Tibial nerve (tissue), 3 donors: ENCODE data around the gene LARP1.

Experiments used
- CTCF ChIP-seq, 5 experiments: fragments of 200-600 bp in 3 of 5; fragments of 450-650 bp in 2 of 5; sonication (generic) in 3 of 5; IDR thresholded peaks; one replicate each; pipeline ENCODE4 v1.5.1; 2016 to 2019; ENCODE audit warnings: antibody characterized with exemption in 5 of 5, mild to moderate bottlenecking in 3 of 5, moderate library complexity in 2 of 5
- POLR2A ChIP-seq, 2 donors: fragments of 450-650 bp; IDR thresholded peaks; one replicate each; pipeline ENCODE4 v1.6.1; 2017; ENCODE audit warnings: antibody characterized with exemption in 2 of 2, mild to moderate bottlenecking in 2 of 2, moderate library complexity in 2 of 2

- TF ChIP-seq CTCF (IDR thresholded peaks at IDR 0.05) = no peak
- TF ChIP-seq POLR2A (IDR thresholded peaks at IDR 0.05) = no peak
Observed at GRCh38 chr5:154740483-154740882, 14.7 kb upstream of the LARP1 start.
